Tibial nerve (tissue), 4 donors: Measurements from ENCODE around the gene OPCML. TPM values are rescaled to one million over a fixed set of nuclear protein-coding genes. Genes with fewer than 3 reads are reported as not detected.

Experiments used
- DNase-seq, 2 donors: peaks; one replicate each; pipeline ENCODE4 v3.0.0-alpha.2; 2019; ENCODE audit warnings: low spot score in 2 of 2
- H3K27ac ChIP-seq, 4 donors: fragments of 200-600 bp; sonication (generic) in 3 of 4; one replicate each; pipeline ENCODE4 v1.5.1; 2017 to 2019; ENCODE audit warnings: mild to moderate bottlenecking in 1 of 4
- H3K27me3 ChIP-seq, 2 donors: fragments of 200-600 bp; sonication (generic) in 1 of 2; one replicate each; pipeline versions ENCODE4 v1.5.1 to v1.6.0; 2017 to 2019
- H3K36me3 ChIP-seq, 3 donors: fragments of 200-600 bp; sonication (generic); one replicate each; pipeline ENCODE4 v1.5.1; 2018 to 2019
- H3K4me1 ChIP-seq, 4 donors: fragments of 200-600 bp; sonication (generic) in 3 of 4; one replicate each; pipeline ENCODE4 v1.5.1; 2017 to 2019
- H3K4me3 ChIP-seq, 4 donors: fragments of 200-600 bp; sonication (generic) in 3 of 4; one replicate each; pipeline ENCODE4 v1.5.1; 2017 to 2019; ENCODE audit warnings: mild to moderate bottlenecking in 1 of 4, moderate library complexity in 1 of 4
- H3K9me3 ChIP-seq, 4 donors: fragments of 200-600 bp; sonication (generic) in 3 of 4; one replicate each; pipeline ENCODE4 v1.5.1; 2017 to 2019
- EP300 ChIP-seq, 2 donors: sonication (generic); formaldehyde crosslinking; IDR thresholded peaks; one replicate each; pipeline ENCODE4 v1.6.1; 2017; ENCODE audit warnings: antibody characterized with exemption in 2 of 2, mild to moderate bottlenecking in 1 of 2
- POLR2A ChIP-seq, 2 donors: fragments of 450-650 bp; IDR thresholded peaks; one replicate each; pipeline ENCODE4 v1.6.1; 2017; ENCODE audit warnings: antibody characterized with exemption in 2 of 2, mild to moderate bottlenecking in 2 of 2, moderate library complexity in 2 of 2
- WGBS, 2 donors: methylation state at CpG; one replicate each; pipeline ENCODE4 v1.1.5; 2018; 5-methylcytosine and 5-hydroxymethylcytosine counted together
- total RNA-seq, 4 donors: library from RNA; depleted of rRNA; stranded (reverse); fragments of >200 nt; gene quantifications; one replicate each; pipeline ENCODE4 v1.1.0, GENCODE V29; 2016
- TF ChIP-seq, protein P1 (sequence below), 5 experiments: fragments of 200-600 bp in 3 of 5; fragments of 450-650 bp in 2 of 5; sonication (generic) in 3 of 5; IDR thresholded peaks; one replicate each; pipeline ENCODE4 v1.5.1; 2016 to 2019; ENCODE audit warnings: antibody characterized with exemption in 5 of 5, mild to moderate bottlenecking in 3 of 5, moderate library complexity in 2 of 5

OPCML gene
- total RNA-seq, 4 donors from 2014 or later: 1.0 to 10.8 (median 1.9) TPM

DNA sequence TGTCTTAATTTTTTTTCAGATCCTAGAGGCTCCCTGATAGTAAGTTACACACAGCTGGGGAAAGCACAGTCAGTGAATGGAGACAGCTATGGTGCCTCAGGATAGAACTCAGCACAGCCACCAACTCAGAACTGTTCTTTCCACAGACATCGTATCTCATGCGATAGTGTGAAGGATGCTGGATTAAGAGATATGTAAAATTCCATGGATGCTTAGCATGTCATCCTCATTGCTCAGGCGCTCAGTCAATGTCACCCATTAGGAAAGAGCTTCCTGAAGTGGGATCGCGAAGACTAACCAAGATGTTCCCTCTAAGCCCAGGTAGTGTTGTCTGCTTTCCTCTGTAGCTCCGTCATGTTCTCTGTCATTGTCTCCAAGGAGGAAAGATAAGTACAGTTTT is 1000.4 kb downstream of the OPCML start:
- Histone ChIP-seq H3K4me1 (no peaks in the 10 kb centered on the region), H3K9me3 (no peaks in the 10 kb centered on the region), H3K27me3 (no peaks in the 10 kb centered on the region), H3K27ac (no peak overlapping the region), H3K36me3 (no peaks in the 10 kb centered on the region), H3K4me3 (no peak overlapping the region)
- no peak for DNase-seq
- 88 to 89% methylated on average over 6 of the region's 6 CpGs for WGBS, 2 donors
- no peak for TF ChIP-seq EP300 (IDR thresholded peaks at IDR 0.05)
- TF ChIP-seq, protein P1, sequence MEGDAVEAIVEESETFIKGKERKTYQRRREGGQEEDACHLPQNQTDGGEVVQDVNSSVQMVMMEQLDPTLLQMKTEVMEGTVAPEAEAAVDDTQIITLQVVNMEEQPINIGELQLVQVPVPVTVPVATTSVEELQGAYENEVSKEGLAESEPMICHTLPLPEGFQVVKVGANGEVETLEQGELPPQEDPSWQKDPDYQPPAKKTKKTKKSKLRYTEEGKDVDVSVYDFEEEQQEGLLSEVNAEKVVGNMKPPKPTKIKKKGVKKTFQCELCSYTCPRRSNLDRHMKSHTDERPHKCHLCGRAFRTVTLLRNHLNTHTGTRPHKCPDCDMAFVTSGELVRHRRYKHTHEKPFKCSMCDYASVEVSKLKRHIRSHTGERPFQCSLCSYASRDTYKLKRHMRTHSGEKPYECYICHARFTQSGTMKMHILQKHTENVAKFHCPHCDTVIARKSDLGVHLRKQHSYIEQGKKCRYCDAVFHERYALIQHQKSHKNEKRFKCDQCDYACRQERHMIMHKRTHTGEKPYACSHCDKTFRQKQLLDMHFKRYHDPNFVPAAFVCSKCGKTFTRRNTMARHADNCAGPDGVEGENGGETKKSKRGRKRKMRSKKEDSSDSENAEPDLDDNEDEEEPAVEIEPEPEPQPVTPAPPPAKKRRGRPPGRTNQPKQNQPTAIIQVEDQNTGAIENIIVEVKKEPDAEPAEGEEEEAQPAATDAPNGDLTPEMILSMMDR (IDR thresholded peaks at IDR 0.05): no peak

DNA sequence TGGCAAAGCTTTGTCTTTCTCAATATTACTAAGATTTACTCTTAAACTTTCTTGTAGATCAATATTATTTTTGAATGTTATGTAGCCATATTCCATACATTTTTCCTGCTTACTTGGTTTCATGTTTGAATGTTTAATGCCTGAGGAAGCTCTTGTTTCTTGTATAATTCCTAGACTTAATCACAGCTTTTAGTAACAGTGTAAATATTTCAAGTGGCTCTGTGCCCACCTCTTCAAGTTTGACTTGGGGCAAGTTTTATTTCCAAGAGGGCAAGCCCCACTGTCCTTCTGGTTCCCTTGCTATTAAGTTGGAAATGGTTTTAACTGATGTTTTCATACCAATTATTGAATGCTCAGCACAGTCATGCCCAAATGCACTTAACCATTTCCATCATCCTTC is 1004.1 kb downstream of the OPCML start:
- DNase-seq: no peak
- Histone ChIP-seq H3K4me3 (no peak overlapping the region), H3K27me3 (no peaks in the 10 kb centered on the region), H3K36me3 (no peaks in the 10 kb centered on the region), H3K9me3 (no peaks in the 10 kb centered on the region), H3K27ac (no peak overlapping the region), H3K4me1 (no peaks in the 10 kb centered on the region)
- TF ChIP-seq POLR2A (IDR thresholded peaks at IDR 0.05): no peak
- TF ChIP-seq, protein P1 (IDR thresholded peaks at IDR 0.05): no peak
- TF ChIP-seq EP300 (IDR thresholded peaks at IDR 0.05): no peak

DNA sequence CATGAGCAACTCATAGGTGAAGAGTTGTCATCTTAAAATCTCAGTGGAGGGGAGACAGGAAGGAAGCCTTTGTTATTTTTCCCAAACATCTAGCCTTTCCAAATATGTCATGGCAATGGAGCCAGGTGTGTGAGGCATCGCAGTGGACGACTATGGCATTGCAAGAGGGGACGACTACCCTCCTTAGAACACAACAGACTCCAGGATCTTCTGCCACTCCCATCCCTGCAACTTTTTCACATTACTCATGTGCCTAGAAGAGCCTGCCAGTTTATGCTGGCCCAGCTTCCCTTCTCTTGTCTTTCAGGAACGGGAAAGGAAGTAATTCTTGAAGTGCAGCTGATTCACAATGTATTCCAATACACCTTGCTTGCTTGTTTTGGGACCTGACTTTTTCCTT is 1008.4 kb downstream of the OPCML start:
- H3K4me1 ChIP-seq: no peaks in the 10 kb centered on the region
- H3K36me3 ChIP-seq: no peaks in the 10 kb centered on the region
- no peak for DNase-seq
- no peak overlapping the region for H3K4me3 ChIP-seq
- 72 to 80% methylated on average over 4 of the region's 4 CpGs for WGBS, 2 donors
- no peak overlapping the region for H3K27ac ChIP-seq
- no peaks in the 10 kb centered on the region for H3K27me3 ChIP-seq
- H3K9me3 ChIP-seq: no peaks in the 10 kb centered on the region
- no peak for TF ChIP-seq EP300 (IDR thresholded peaks at IDR 0.05)
- TF ChIP-seq POLR2A (IDR thresholded peaks at IDR 0.05): no peak
- TF ChIP-seq, protein P1 (IDR thresholded peaks at IDR 0.05): no peak

DNA sequence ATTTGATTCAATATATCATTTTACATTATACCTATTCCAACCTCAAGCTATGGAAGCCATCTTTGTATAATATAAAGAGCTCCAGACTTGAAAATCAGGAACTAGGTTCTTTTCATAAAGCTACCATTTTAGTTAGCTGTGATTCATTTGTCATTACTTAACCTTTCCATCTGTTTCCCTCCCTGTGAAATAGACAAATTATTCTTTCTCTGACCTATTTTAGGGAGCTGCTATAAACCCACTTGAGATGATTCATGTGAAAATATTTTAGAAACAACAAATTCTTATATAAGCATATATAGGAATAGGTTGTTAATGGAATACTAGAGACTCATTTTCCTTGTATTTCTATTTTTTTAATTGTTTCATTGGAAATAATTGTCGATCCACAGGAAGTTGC is 1012.1 kb downstream of the OPCML start:
- Histone ChIP-seq H3K4me1 (no peaks in the 10 kb centered on the region), H3K36me3 (no peaks in the 10 kb centered on the region), H3K27ac (no peak overlapping the region), H3K9me3 (no peaks in the 10 kb centered on the region), H3K27me3 (no peaks in the 10 kb centered on the region), H3K4me3 (no peak overlapping the region)
- TF ChIP-seq, protein P1 (IDR thresholded peaks at IDR 0.05): no peak
- TF ChIP-seq EP300 (IDR thresholded peaks at IDR 0.05): no peak
- TF ChIP-seq POLR2A (IDR thresholded peaks at IDR 0.05): no peak
- 83 to 92% methylated on average over 1 of the region's 1 CpG for WGBS, 2 donors
- no peak for DNase-seq

DNA sequence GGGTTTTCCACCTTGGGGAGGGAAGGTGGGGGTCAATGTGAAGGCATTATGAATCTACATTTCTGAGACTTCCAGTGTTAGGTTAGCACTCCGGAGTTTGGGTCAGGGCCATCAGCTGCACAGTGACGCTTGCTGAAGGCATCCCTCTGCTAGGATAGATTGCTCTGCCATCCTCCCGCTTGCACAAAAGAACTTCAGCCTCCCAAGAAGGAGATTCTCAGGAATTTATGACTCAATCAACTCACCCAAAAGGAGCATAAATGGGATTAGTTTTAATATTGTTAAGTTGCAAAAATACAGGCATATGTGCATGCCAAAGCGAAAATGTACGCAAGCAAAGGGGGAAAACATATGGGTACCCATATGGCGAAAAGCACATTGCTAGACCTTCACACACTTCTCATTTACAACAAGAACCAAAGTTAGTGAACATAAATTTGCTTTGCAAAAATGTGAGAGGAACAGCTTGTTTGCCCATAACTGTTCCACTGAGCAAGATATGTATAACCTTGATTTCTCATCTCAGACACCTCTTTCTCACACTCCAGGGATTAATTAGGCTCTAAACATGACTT is 1013.0 kb downstream of the OPCML start:
- Histone ChIP-seq H3K27ac (no peak overlapping the region), H3K27me3 (no peaks in the 10 kb centered on the region), H3K36me3 (no peaks in the 10 kb centered on the region), H3K4me1 (no peaks in the 10 kb centered on the region), H3K4me3 (no peak overlapping the region), H3K9me3 (no peaks in the 10 kb centered on the region)
- DNase-seq: no peak
- 74% methylated on average over 6 of the region's 6 CpGs for WGBS, 2 donors
- TF ChIP-seq POLR2A (IDR thresholded peaks at IDR 0.05): no peak
- TF ChIP-seq, protein P1 (IDR thresholded peaks at IDR 0.05): no peak
